K562 (cell line): ENCODE measurements around the gene FBXW11. TPM values are rescaled to one million over a fixed set of nuclear protein-coding genes. Genes with fewer than 3 reads are reported as not detected.

Source experiments
- ATAC-seq: fragments of 200-7000 bp; cut with Tn5 transposase; 3 replicates; pipeline ENCODE4 v1.9.1; 2020; ENCODE audit warnings: moderate library complexity
- BruUV-seq: library from RNA; stranded (reverse); fragments of 400-500 nt; replicated peaks from 2 replicates; lab custom pipeline; 2021; lab: Mats Ljungman, UMichigan
- CTCF ChIA-PET: fragments of 300-600 bp; formaldehyde crosslinking; extraction: SDS; loops from one replicate; lab custom pipeline; 2021; ENCODE audit warnings: low intra/inter-chr PET ratio; lab: Yijun Ruan, JAX
- POLR2A ChIA-PET: fragments of 300-600, 350-650 bp; sonication (Branson Sonifier 250); formaldehyde crosslinking; extraction: SDS; loops from one replicate; lab custom pipeline; 2021; ENCODE audit warnings: antibody characterized with exemption, inconsistent platforms; lab: Yijun Ruan, JAX
- DNase-seq, 4 experiments: peaks; one replicate each; pipeline versions ENCODE4 v3.0.0 to v3.0.0-alpha.2; 2011 to 2018; ENCODE audit warnings: low spot score in 3 of 4, mixed read lengths in 3 of 4; ENCODE audit errors: extremely low read depth in 1 of 4
- FAIRE-seq: peaks from 2 replicates; lab custom pipeline; 2011; peaks lifted over from hg19 to GRCh38; lab: Jason Lieb, UNC
- H2AFZ ChIP-seq: 2 replicates; pipeline ENCODE4 v1.6.0; 2011; ENCODE audit warnings: low read depth, low read length, control low read depth, inconsistent platforms
- H3K27ac ChIP-seq: fragments of 200-600 bp; 3 replicates; pipeline ENCODE4 v1.8.0; 2011; ENCODE audit warnings: low read depth, mild to moderate bottlenecking, control low read depth, inconsistent platforms, low read length, moderate library complexity, mixed read lengths; ENCODE audit errors: extremely low read depth
- H3K27me3 ChIP-seq, 2 experiments: fragments of 300-600 bp in 1 of 2; 2 replicates in 1 of 2; 3 replicates in 1 of 2; pipeline versions ENCODE4 v1.6.0 to v1.8.0; 2011; ENCODE audit warnings: inconsistent platforms in 2 of 2, low read length in 2 of 2, mild to moderate bottlenecking in 1 of 2, mixed read lengths in 1 of 2, moderate library complexity in 1 of 2; ENCODE audit not compliant: control insufficient read depth in 2 of 2, insufficient read depth in 2 of 2
- H3K36me3 ChIP-seq: fragments of 300-600 bp; 3 replicates; pipeline ENCODE4 v1.8.0; 2011; ENCODE audit warnings: mild to moderate bottlenecking, low read length, inconsistent platforms; ENCODE audit not compliant: control insufficient read depth, insufficient read depth
- H3K4me1 ChIP-seq, 2 experiments: fragments of 200-600 bp in 1 of 2; replicated peaks in 1 of 2; 2 replicates in 1 of 2; 3 replicates in 1 of 2; pipeline versions ENCODE4 v1.5.1 to v1.8.0; 2011; ENCODE audit warnings: inconsistent platforms in 2 of 2, low read length in 2 of 2, mild to moderate bottlenecking in 1 of 2, mixed read lengths in 1 of 2, moderate library complexity in 1 of 2; ENCODE audit not compliant: control insufficient read depth in 2 of 2, insufficient read depth in 2 of 2
- H3K4me2 ChIP-seq: 2 replicates; pipeline ENCODE4 v1.6.1; 2011; ENCODE audit warnings: low read length, control low read depth, inconsistent platforms, mixed read lengths; ENCODE audit not compliant: insufficient read depth
- H3K4me3 ChIP-seq: fragments of 200-600 bp; sonication (generic), shearing (Covaris generic); 2 replicates; pipeline ENCODE4 v1.5.1; 2016; ENCODE audit warnings: control low read depth, inconsistent platforms
- H3K79me2 ChIP-seq: fragments of 200-600 bp; 3 replicates; pipeline ENCODE4 v1.8.0; 2011; ENCODE audit warnings: low read length, inconsistent platforms; ENCODE audit not compliant: control insufficient read depth, insufficient read depth
- H3K9ac ChIP-seq, 2 experiments: 2 replicates each; pipeline versions ENCODE4 v1.6.0 to v1.6.1; 2011; ENCODE audit warnings: low read depth in 2 of 2, low read length in 2 of 2, control low read depth in 1 of 2, inconsistent platforms in 1 of 2, mild to moderate bottlenecking in 1 of 2, mixed read lengths in 1 of 2; ENCODE audit not compliant: insufficient read depth in 1 of 2
- H3K9me1 ChIP-seq: one replicate; pipeline ENCODE4 v1.6.0; 2011; ENCODE audit warnings: inconsistent platforms, mild to moderate bottlenecking, low read length, moderate library complexity; ENCODE audit not compliant: control insufficient read depth, insufficient read depth
- H3K9me3 ChIP-seq: replicated peaks from 2 replicates; pipeline ENCODE4 v1.5.1; 2011; ENCODE audit warnings: low read depth, low read length, inconsistent platforms; ENCODE audit not compliant: control insufficient read depth, insufficient read depth
- H4K20me1 ChIP-seq: replicated peaks from 2 replicates; pipeline ENCODE4 v1.6.1; 2011; ENCODE audit warnings: low read length, inconsistent platforms, mixed read lengths; ENCODE audit not compliant: control insufficient read depth, insufficient read depth
- HMG20B ChIP-seq: fragments of 250-450 bp; sonication (Bioruptor Pico); IDR thresholded peaks from 2 replicates; pipeline ENCODE4 v1.5.0; 2021; ENCODE audit warnings: mild to moderate bottlenecking
- PKNOX1 ChIP-seq: fragments of 450-650 bp; IDR thresholded peaks from 2 replicates; pipeline ENCODE4 v1.6.1; 2016
- PML ChIP-seq: IDR thresholded peaks from 2 replicates; pipeline ENCODE4 v1.6.1; 2012; ENCODE audit warnings: low read length, inconsistent platforms
- SAFB2 ChIP-seq: fragments of 200-400 bp; formaldehyde crosslinking; IDR thresholded peaks from 2 replicates; pipeline ENCODE4 v1.6.1; 2018; ENCODE audit warnings: borderline replicate concordance, low read length, low read depth, moderate library complexity; ENCODE audit not compliant: severe bottlenecking
- TCF15 ChIP-seq: fragments of 250-450 bp; sonication (Bioruptor Pico); IDR thresholded peaks from 2 replicates; pipeline ENCODE4 v1.8.0; 2022; ENCODE audit warnings: moderate library complexity, mild to moderate bottlenecking, inconsistent platforms
- ZNF124 ChIP-seq: sonication (generic); formaldehyde crosslinking; IDR thresholded peaks from 2 replicates; pipeline ENCODE4 v1.8.1; 2022; ENCODE audit warnings: missing genetic modification reagents
- ZNF263 ChIP-seq: sonication (generic); formaldehyde crosslinking; IDR thresholded peaks from 2 replicates; pipeline ENCODE4 v1.8.0; 2022; ENCODE audit warnings: mild to moderate bottlenecking, missing genetic modification reagents, borderline replicate concordance
- ZNF764 ChIP-seq: fragments of 250-450 bp; sonication (Bioruptor Pico); IDR thresholded peaks from 2 replicates; pipeline ENCODE4 v1.4.0; 2020; ENCODE audit warnings: low read depth, mild to moderate bottlenecking, moderate library complexity
- WGBS: fragments of 100-300 bp; shearing (Covaris generic); methylation state at CpG from one replicate; pipeline ENCODE4 v1.1.6; 2016; ENCODE audit warnings: low coverage, mixed read lengths; ENCODE audit not compliant: insufficient coverage; ENCODE audit errors: missing lambda C conversion rate; 5-methylcytosine and 5-hydroxymethylcytosine counted together
- in situ Hi-C: fragments of 300-500 bp; cut with MboI; formaldehyde crosslinking; loops from 4 replicates; pipeline ENCODE4 v1.15.0; 2018; ENCODE audit warnings: inconsistent platforms, mixed read lengths
- intact Hi-C: fragments of 100-400 bp; cut with micrococcal nuclease; formaldehyde crosslinking; loops from 2 replicates; pipeline ENCODE4 v1.14.2; 2022
- polyA plus RNA-seq, 8 experiments: library from polyadenylated mRNA; depleted of rRNA in 4 of 8; stranded (reverse) in 5 of 8; unstranded in 3 of 8; fragments of >200 nt; fragmentation: Nextera tagmentation in 2 of 8; fragmentation: Illumina TruSeq in 1 of 8; extraction: Ambion mirVana in 2 of 8; extraction: Trizol in 1 of 8; gene quantifications; 2 replicates each; pipeline versions ENCODE4 v1.2.1 to v1.2.3, GENCODE V29; 2011 to 2014; ENCODE audit warnings: inconsistent platforms in 1 of 8, missing spikeins in 1 of 8
- total RNA-seq, 7 experiments: library from RNA; depleted of rRNA in 6 of 7; stranded (reverse); fragments of >200 nt in 6 of 7; fragmentation: Illumina TruSeq in 2 of 7; extraction: Trizol in 2 of 7; gene quantifications; 2 replicates each; pipeline versions ENCODE4 v1.2.1 to v1.2.3, GENCODE V29; 2011 to 2021; ENCODE audit warnings: low replicate concordance in 1 of 7
- TF ChIP-seq, protein P1 (sequence below), 2 experiments: fragments of 450-650 bp; IDR thresholded peaks; 2 replicates each; pipeline ENCODE4 v1.6.1; 2016; ENCODE audit warnings: mild to moderate bottlenecking in 2 of 2, borderline replicate concordance in 1 of 2, low read depth in 1 of 2, moderate library complexity in 1 of 2
- TF ChIP-seq, protein P2 (sequence below): sonication (generic); formaldehyde crosslinking; IDR thresholded peaks from 2 replicates; pipeline ENCODE4 v1.8.0; 2022; ENCODE audit warnings: mild to moderate bottlenecking, missing genetic modification reagents, borderline replicate concordance

Gene FBXW11
- total and polyA plus RNA-seq, 9 of the 15 experiments (the other 6 are each of a cell fraction or from before 2014, with no cell fraction given): 3.0 to 28.6 (median 23.6) TPM

GRCh38 chr5:171986772-171987171, 19.7 kb downstream of the FBXW11 start:
- in situ Hi-C loops (no loop called here), intact Hi-C loops (loop anchor here (5.0 kb wide), 1 partner anchor 49 kb away; no protein-coding TSS in a partner anchor)
- ChIA-PET CTCF (no interaction called here), POLR2A (interaction anchor here (1.1 to 4.7 kb wide), 3 partner anchors 9 to 19 kb away, joined by 4 to 20 read pairs (median 6); partner anchors contain the start of gene FBXW11)
- DNase-seq (peak in 1 of 4 experiments; percentile 65), ATAC-seq (peak; percentile 80), FAIRE-seq (no peak)
- Histone ChIP-seq H3K36me3 (no peaks in the 10 kb centered on the region; the same call in 2 of the 3 replicates), H3K9me1 (no peaks in the 10 kb centered on the region), H3K4me1 (peaks cover 5 to 6% of the 10 kb centered on the region in 2 experiments; a peak in 3 of 5 replicates), H3K9ac (no peak overlapping the region), H3K4me3 (no peak overlapping the region), H2AFZ (no peak overlapping the region), H3K27me3 (no peaks in the 10 kb centered on the region), H3K4me2 (no peak overlapping the region), H3K9me3 (no peaks in the 10 kb centered on the region), H3K27ac (no peak overlapping the region; the same call in 2 of the 3 replicates), H4K20me1 (peaks cover 4% of the 10 kb centered on the region; the same call in 1 of the 2 replicates), H3K79me2 (peaks cover 44% of the 10 kb centered on the region)
- WGBS: 27% methylated on average over 4 of the region's 4 CpGs
- no TSS peak for BruUV-seq
- TF ChIP-seq HMG20B (CRISPR knock-in tag) (no peak), ZNF124 (CRISPR knock-in tag) (no peak), SAFB2 (no peak), ZNF263 (CRISPR knock-in tag) (no peak), TCF15 (CRISPR knock-in tag) (no peak), PML (no peak), ZNF764 (CRISPR knock-in tag) (no peak), PKNOX1 (0 out of 2 replicates have a peak, but pooled peaks have one; percentile 8)
- TF ChIP-seq, protein P1, sequence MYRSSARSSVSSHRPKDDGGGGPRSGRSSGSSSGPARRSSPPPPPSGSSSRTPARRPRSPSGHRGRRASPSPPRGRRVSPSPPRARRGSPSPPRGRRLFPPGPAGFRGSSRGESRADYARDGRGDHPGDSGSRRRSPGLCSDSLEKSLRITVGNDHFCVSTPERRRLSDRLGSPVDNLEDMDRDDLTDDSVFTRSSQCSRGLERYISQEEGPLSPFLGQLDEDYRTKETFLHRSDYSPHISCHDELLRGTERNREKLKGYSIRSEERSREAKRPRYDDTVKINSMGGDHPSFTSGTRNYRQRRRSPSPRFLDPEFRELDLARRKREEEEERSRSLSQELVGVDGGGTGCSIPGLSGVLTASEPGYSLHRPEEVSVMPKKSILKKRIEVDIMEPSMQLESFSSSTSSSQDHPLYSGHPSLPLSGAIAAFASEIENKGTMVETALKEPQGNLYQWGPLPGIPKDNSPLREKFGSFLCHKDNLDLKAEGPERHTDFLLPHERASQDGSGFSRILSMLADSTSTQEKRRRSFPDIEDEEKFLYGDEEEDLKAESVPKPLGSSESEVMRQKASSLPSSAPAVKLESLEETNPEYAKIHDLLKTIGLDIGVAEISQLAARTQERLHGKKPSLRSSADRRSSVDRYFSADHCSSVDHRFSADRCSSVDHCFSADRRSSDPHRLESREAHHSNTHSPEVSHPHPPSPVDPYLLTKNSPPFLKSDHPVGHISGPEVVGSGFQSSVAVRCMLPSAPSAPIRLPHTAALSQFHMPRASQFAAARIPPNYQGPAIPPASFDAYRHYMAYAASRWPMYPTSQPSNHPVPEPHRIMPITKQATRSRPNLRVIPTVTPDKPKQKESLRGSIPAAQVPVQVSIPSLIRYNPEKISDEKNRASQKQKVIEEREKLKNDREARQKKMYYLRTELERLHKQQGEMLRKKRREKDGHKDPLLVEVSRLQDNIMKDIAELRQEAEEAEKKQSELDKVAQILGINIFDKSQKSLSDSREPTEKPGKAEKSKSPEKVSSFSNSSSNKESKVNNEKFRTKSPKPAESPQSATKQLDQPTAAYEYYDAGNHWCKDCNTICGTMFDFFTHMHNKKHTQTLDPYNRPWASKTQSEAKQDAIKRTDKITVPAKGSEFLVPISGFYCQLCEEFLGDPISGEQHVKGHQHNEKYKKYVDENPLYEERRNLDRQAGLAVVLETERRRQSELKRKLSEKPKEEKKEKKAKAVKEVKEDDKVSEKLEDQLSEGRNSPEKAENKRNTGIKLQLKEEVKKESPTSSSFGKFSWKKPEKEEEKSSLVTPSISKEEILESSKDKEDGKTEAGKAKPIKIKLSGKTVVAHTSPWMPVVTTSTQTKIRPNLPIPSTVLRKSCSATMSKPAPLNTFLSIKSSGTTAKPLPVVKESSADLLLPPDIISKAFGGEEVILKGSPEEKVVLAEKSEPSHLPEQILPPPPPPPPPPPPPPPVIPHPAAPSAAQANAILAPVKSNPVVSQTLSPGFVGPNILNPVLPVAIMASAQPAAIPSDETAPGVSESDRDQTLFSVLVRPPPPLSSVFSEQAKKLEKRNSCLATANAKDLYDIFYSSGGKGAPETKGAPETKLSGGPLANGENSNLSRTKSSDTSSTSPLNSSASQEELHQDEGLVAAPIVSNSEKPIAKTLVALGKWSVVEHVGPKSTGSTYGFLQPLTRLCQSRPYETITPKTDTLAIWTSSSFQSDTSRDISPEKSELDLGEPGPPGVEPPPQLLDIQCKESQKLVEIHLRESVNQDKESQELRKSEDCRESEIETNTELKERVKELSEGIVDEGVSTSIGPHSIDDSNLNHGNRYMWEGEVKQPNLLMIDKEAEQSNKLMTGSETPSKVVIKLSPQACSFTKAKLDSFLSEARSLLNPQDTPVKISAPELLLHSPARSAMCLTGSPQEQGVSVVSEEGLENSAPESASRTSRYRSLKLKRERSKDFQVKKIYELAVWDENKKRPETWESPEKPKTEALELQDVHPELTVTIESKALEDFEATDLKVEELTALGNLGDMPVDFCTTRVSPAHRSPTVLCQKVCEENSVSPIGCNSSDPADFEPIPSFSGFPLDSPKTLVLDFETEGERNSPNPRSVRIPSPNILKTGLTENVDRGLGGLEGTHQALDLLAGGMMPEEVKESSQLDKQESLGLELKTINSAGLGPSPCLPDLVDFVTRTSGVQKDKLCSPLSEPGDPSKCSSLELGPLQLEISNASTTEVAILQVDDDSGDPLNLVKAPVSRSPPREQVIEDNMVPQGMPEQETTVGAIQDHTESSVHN (IDR thresholded peaks at IDR 0.05; ENCODE audit: borderline replicate concordance in 1 of 2, low read depth in 1 of 2): no peak
- TF ChIP-seq, protein P2, sequence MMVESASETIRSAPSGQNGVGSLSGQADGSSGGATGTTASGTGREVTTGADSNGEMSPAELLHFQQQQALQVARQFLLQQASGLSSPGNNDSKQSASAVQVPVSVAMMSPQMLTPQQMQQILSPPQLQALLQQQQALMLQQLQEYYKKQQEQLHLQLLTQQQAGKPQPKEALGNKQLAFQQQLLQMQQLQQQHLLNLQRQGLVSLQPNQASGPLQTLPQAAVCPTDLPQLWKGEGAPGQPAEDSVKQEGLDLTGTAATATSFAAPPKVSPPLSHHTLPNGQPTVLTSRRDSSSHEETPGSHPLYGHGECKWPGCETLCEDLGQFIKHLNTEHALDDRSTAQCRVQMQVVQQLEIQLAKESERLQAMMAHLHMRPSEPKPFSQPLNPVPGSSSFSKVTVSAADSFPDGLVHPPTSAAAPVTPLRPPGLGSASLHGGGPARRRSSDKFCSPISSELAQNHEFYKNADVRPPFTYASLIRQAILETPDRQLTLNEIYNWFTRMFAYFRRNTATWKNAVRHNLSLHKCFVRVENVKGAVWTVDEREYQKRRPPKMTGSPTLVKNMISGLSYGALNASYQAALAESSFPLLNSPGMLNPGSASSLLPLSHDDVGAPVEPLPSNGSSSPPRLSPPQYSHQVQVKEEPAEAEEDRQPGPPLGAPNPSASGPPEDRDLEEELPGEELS (CRISPR knock-in tag): no peak
